RWPE2 (cell line): Measurements from ENCODE around the gene GOLGA6D.
"Not testable (repeated sequence)": the region's sequence is repeated elsewhere in the genome, so short reads cannot be mapped to it uniquely, and the experiment has no call there.

ENCODE experiments used
- ATAC-seq: fragments of 200-7000 bp; cut with Tn5 transposase; 3 replicates; pipeline ENCODE4 v1.9.1; 2021; ENCODE audit warnings: low read depth
- DNase-seq: peaks from one replicate; pipeline ENCODE4 v3.0.0-alpha.2; 2020; ENCODE audit warnings: low spot score
- H3K27ac ChIP-seq: fragments of 450-650 bp; 2 replicates; pipeline ENCODE4 v1.5.1; 2017; ENCODE audit warnings: mild to moderate bottlenecking; ENCODE audit not compliant: poor library complexity, severe bottlenecking
- H3K27me3 ChIP-seq: fragments of 250-450 bp; sonication (Bioruptor Pico); 2 replicates; pipeline ENCODE4 v1.5.1; 2021; ENCODE audit warnings: mild to moderate bottlenecking, moderate library complexity; ENCODE audit not compliant: insufficient read depth, poor library complexity, severe bottlenecking
- H3K36me3 ChIP-seq: fragments of 250-450 bp; sonication (Bioruptor Pico); 2 replicates; pipeline ENCODE4 v1.5.1; 2020; ENCODE audit warnings: low read depth, mild to moderate bottlenecking, moderate library complexity
- H3K4me1 ChIP-seq: fragments of 250-450 bp; sonication (Bioruptor Pico); 2 replicates; pipeline ENCODE4 v1.5.1; 2021; ENCODE audit warnings: mild to moderate bottlenecking, moderate library complexity; ENCODE audit not compliant: insufficient read depth, poor library complexity, severe bottlenecking
- H3K4me3 ChIP-seq: fragments of 250-450 bp; sonication (Bioruptor Pico); 2 replicates; pipeline ENCODE4 v1.5.1; 2021; ENCODE audit warnings: mild to moderate bottlenecking, moderate library complexity; ENCODE audit not compliant: severe bottlenecking
- H3K9me3 ChIP-seq: fragments of 250-450 bp; sonication (Bioruptor Pico); 2 replicates; pipeline ENCODE4 v1.5.1; 2021; ENCODE audit warnings: mild to moderate bottlenecking, moderate library complexity; ENCODE audit not compliant: severe bottlenecking
- TF ChIP-seq, protein P1 (sequence below): fragments of 450-650 bp; IDR thresholded peaks from one replicate; pipeline ENCODE4 v1.5.1; 2017; ENCODE audit warnings: mild to moderate bottlenecking, moderate library complexity; ENCODE audit not compliant: poor library complexity, severe bottlenecking

Gene GOLGA6D

DNA sequence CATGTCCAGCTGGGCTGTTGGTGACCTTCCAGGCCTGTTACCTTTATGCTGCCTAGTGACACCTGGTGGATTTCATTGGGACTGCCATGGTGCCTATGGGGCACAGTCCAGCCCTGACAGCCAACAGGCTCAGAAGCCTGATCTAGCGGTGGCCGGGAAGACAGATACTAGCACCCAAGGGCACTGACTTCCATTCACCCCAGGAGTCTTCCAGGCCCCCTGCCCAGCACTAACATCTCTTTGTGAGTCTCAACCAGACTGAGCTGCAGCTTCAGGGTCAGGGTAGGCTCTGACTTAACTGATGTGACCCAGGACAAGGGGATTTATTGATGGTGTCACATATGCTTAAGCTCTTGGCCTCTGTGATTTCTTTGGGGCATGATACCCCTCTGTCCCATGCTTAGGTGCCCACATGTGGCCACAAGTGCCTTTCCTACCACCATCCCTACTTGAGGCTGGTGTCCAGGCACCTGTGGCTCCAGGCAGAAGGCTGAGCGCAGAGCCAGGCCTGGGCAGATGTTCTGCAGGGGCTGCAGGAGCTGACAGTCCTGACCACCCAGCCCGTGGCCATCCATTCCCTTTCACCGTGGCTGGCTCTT, 8.0 kb upstream of the GOLGA6D start:
- H3K27me3 ChIP-seq, H3K4me3 ChIP-seq, H3K9me3 ChIP-seq, H3K4me1 ChIP-seq, H3K36me3 ChIP-seq, H3K27ac ChIP-seq: not testable (repeated sequence)
- ATAC-seq (peak; percentile 100), DNase-seq (peak; percentile 89)
- TF ChIP-seq, protein P1, sequence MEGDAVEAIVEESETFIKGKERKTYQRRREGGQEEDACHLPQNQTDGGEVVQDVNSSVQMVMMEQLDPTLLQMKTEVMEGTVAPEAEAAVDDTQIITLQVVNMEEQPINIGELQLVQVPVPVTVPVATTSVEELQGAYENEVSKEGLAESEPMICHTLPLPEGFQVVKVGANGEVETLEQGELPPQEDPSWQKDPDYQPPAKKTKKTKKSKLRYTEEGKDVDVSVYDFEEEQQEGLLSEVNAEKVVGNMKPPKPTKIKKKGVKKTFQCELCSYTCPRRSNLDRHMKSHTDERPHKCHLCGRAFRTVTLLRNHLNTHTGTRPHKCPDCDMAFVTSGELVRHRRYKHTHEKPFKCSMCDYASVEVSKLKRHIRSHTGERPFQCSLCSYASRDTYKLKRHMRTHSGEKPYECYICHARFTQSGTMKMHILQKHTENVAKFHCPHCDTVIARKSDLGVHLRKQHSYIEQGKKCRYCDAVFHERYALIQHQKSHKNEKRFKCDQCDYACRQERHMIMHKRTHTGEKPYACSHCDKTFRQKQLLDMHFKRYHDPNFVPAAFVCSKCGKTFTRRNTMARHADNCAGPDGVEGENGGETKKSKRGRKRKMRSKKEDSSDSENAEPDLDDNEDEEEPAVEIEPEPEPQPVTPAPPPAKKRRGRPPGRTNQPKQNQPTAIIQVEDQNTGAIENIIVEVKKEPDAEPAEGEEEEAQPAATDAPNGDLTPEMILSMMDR: peak; percentile 100

DNA sequence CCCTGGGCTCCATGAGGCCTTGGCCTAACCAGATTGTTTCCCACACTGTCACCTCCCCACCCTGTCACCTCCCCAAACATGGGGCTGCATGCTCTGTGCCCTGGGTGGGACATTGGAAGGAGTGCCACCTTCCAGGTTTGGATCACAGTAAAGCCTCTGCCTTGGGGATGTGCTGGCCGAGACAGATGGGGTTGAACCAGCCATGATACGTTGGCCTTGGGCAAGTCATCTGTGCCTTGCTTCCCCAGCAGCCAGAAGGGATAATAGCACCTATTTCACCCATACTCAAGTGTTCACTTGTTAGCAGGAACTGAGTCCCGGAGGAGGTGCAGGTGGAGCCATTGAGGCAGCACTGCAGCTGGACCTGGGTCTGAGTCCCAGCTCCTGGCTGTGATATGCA, 7.0 kb upstream of the GOLGA6D start:
- not testable (repeated sequence) for H3K27ac ChIP-seq, H3K36me3 ChIP-seq, H3K27me3 ChIP-seq, H3K9me3 ChIP-seq, H3K4me1 ChIP-seq, H3K4me3 ChIP-seq, ATAC-seq
- DNase-seq: peak; percentile 68

DNA sequence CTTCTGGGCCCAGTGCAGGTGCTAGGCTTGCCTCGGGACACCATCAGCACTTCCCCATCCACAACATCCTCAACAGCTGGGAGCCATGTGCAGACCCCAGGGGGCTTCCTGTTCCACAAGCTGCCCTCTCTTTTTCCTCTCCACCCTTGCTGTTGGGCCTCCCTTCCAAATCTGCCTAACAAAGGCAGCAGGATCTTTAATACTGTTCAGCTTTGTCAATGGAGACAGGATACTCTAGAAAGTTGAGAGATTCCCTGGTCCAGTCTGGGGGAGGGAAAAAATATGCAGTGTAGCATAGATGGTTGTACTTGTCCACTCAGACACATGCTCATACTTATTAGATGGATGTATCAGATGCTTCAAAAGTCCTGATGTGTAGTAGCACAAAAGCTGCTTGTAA, 4.1 kb upstream of the GOLGA6D start:
- not testable (repeated sequence) for H3K36me3 ChIP-seq, H3K4me1 ChIP-seq, H3K4me3 ChIP-seq, H3K27ac ChIP-seq, H3K9me3 ChIP-seq, ATAC-seq, H3K27me3 ChIP-seq
- DNase-seq: peak; percentile 3

DNA sequence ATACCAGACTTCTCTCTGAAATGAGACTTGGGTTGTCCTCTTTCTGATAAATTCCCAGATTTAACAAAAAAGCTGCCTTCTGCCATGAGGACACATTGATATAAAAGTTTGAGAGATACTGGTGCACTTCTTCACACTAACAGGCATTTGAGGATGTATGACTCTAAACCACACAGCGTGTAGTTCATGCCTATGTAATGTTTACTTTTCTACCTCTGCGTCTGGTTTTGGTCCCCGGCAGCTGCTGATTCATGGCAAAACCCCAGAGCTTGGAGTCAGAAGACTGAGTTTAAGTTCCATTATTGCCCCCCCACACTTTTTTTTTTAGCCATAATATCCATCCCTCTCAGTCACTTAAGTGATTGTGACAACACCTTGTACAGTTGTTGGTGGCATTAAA, 1.5 kb downstream of the GOLGA6D start:
- H3K36me3 ChIP-seq, H3K27ac ChIP-seq, H3K4me1 ChIP-seq, H3K4me3 ChIP-seq, H3K9me3 ChIP-seq, DNase-seq, H3K27me3 ChIP-seq: not testable (repeated sequence)
- peak; percentile 68 for ATAC-seq

DNA sequence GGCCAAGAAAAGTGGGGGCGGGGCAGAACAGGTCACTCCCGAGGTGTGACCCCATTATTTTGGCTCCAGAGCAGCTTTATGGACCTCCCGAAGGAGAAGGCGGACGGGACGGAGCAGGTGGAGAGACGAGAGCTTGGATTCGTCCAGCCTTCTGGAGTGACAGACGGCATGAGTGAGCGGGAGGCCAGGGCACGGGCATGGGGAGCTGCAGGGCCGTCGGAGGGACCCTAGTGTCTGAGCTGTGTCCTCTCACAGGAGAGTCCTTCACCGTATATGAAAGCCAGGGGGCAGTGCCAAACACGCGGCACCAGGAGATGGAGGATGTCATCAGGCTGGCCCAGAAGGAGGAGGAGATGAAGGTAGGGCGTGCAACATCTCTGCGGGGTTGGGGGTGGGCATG, 11.0 kb downstream of the GOLGA6D start:
- not testable (repeated sequence) for H3K4me1 ChIP-seq, H3K4me3 ChIP-seq, H3K9me3 ChIP-seq, ATAC-seq, H3K36me3 ChIP-seq, H3K27me3 ChIP-seq, H3K27ac ChIP-seq, DNase-seq

DNA sequence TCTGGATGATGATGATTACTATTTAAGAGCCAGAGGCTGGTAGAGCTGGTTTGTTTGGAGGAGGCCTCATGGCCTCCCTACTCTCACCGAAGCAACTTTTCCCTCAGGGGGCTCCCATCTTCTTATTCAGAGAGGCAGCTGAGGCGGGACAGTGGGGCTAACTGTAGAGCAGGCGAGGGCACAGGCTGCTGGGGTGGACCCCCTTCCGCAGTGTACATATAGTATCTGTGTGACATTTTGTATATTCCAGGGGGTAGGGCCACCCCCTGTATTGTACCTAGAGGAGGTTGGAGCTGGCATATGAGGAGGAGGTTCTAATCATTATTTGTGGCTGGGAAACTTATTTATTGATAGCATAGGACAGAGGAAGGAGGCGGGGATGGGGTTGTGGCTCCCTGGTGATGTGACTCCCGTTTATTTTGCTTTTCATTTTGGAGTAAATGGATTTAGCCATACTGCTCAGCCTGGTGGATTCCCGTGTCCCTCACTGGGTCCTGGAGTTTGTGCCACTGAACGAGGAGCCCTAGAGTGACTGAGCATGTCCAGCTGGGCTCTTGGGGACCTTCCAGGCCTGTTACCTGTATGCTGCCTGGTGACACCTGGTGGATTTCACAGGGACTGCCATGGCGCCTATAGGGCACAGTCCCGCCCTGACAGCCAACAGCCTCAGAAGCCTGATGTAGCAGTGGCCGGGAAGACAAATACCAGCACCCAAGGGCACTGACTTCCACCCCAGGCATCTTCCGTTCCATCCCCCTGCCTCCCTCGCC, 16.1 kb downstream of the GOLGA6D start:
- ATAC-seq: peak; percentile 97
- H3K36me3 ChIP-seq, DNase-seq, H3K4me1 ChIP-seq, H3K27me3 ChIP-seq, H3K4me3 ChIP-seq, H3K27ac ChIP-seq, H3K9me3 ChIP-seq: not testable (repeated sequence)

DNA sequence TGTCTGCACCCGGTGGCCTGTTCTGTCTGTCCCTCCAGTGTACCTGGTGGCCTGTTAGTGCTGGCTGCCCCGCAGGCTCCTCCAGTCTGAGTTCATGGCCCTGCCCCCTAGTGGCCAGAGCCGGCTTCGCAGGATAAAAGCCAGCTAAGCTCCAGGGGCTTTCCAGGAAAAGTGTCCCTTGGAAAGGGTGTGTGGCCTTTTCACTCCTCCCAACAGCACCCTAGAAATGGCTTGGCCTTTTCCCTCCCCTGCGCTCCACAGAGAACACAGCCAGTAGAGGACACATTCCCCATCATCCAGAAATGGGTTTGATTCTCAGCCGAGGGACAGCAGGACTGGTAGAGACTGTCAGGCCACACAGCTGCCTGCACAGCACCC, 16.7 kb downstream of the GOLGA6D start:
- not testable (repeated sequence) for DNase-seq, H3K9me3 ChIP-seq, H3K27ac ChIP-seq, H3K36me3 ChIP-seq, H3K27me3 ChIP-seq, H3K4me3 ChIP-seq, H3K4me1 ChIP-seq
- ATAC-seq: peak; percentile 88
- TF ChIP-seq, protein P1: peak; percentile 75

DNA sequence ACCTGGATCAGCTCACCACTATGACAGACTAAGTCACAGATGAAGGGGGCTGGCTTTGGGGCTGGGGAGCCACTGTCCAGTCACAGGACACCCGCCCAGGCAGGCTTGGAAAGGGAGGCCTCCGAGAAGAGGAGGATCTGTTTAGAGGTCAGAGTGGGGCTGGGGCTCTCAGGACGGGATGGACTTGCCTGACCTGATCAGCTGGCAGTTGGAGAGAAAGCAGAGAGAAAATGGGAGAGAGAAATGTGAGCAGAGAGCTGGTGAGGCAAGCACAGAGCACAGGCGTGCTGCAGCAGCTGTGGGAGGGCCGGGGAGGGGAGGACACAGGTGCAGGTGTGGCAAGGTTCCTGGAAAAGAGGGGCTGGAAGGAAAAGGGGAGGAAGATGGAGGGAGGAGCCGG, 17.4 kb downstream of the GOLGA6D start:
- not testable (repeated sequence) for H3K4me1 ChIP-seq, H3K36me3 ChIP-seq, DNase-seq, ATAC-seq, H3K27ac ChIP-seq, H3K4me3 ChIP-seq, H3K9me3 ChIP-seq
- H3K27me3 ChIP-seq: peaks cover 12% of the 10 kb centered on the region
